Activated CD4-positive, CD25-positive, alpha-beta regulatory T cell treated with anti-CD3 and anti-CD28 coated beads, Interleukin-2, amount 50 U/mL, for 72 hours (primary cell): Measurements from ENCODE around the gene PALB2.

Experiments used
- DNase-seq: peaks from one replicate; pipeline ENCODE4 v3.0.0; 2021

The PALB2 gene

GRCh38 chr16:23640931-23641765, at the start of gene PALB2, which contains the start of gene DCTN5:
TSS of gene PALB2 (minus strand) at chr16:23641310. CDS start at chr16:23641157, 153 bp downstream.
TSS of gene DCTN5 (plus strand) at chr16:23641466. CDS start at chr16:23641543, 77 bp downstream.
- peak; percentile 84 for DNase-seq

DNA sequence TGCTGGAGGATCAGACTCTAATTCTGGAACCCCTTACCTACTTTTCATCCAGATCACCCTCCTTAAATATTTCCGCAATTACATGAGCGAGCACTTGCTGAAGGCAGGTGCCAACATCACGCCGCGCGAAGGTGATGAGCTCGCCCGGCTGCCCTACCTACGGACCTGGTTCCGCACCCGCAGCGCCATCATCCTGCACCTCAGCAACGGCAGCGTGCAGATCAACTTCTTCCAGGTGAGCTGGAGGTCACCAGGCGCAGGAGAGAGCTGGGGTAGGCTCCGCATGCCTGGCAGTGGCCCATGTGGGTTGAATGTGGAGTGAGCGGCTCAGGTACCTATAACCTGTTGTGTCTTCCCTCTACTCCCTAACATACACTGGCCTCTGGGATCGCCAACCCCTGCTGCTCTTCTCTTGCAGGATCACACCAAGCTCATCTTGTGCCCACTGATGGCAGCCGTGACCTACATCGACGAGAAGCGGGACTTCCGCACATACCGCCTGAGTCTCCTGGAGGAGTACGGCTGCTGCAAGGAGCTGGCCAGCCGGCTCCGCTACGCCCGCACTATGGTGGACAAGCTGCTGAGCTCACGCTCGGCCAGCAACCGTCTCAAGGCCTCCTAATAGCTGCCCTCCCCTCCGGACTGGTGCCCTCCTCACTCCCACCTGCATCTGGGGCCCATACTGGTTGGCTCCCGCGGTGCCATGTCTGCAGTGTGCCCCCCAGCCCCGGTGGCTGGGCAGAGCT, 48.5 kb upstream of the PALB2 start:
- DNase-seq = no peak

GRCh38 chr16:23687034-23687808, 46.1 kb upstream of the PALB2 start:
- no peak for DNase-seq

GRCh38 chr16:23683487-23683886, 42.4 kb upstream of the PALB2 start:
- no peak for DNase-seq

GRCh38 chr16:23682181-23682580, 41.1 kb upstream of the PALB2 start:
- no peak for DNase-seq

DNA sequence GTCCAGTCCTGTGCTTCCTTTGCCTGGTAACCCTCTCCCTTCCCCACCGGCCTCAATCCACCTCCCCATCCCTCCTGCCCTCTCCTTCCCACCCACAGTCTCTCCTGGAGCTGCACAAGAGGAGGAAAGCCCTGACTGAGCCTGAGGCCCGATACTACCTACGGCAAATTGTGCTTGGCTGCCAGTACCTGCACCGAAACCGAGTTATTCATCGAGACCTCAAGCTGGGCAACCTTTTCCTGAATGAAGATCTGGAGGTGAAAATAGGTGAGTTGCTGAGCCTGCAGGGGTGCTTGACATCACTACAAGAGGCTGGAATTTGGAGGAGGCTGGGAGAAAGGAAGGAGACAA, 38.9 kb upstream of the PALB2 start:
- DNase-seq = no peak

- no peak for DNase-seq
These were observed 38.3 kb upstream of the PALB2 start for GRCh38 chr16:23679274-23679985.

DNA sequence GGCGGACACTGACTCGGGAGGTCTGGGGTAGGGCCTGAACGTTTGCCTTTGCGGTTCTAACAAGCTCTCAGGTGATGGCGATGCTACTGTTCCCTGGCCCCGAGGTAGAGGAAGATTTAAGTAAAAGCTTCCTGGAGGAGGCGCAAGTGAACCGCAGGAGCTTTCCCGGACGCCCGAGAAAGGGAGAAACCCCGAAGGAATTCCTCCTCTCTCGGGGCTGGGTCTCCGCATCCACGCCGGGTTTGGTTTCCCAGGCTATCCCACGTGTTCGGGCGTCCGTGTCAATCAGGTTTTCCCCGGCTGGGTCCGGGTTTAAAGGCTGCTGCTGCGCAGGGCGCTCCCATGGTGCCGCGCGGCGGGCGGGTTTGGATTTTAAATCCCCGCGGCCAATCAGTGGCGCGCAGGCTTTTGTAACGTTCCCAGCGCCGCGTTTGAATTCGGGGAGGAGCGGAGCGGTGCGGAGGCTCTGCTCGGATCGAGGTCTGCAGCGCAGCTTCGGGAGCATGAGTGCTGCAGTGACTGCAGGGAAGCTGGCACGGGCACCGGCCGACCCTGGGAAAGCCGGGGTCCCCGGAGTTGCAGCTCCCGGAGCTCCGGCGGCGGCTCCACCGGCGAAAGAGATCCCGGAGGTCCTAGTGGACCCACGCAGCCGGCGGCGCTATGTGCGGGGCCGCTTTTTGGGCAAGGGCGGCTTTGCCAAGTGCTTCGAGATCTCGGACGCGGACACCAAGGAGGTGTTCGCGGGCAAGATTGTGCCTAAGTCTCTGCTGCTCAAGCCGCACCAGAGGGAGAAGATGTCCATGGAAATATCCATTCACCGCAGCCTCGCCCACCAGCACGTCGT, 37.5 kb upstream of the PALB2 start, which contains the start of gene PLK1:
Gene PLK1, plus strand, starts transcription at position 460 of the 844 bp plus-strand sequence. Its CDS starts 44 bp downstream, at position 504.
- peak; percentile 70 for DNase-seq

DNA sequence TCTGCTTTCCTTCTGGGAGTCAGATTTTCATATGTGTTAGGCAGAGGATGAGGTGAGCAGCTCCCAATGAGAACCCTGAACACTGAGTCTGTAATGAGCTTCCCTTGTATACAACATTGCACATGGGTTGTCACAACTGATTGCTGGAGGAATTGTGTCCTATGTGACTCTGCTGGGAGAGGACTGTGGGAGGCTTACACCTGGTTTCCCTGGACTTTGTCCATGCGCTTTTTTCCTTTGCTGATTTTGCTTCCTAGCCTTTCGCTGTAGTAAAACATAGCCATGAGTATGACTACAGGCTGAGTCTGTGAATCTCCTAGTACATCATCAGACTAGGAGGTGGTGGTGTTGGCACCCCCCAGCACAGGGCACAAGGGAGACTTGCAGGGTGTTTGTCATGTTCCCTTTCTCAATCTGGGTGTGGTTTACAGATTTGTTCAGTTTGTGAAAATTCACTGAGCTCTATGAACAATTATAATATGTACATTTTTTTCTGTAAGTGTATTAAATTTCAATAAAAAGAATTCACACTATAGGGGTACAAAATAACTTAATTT, 35.9 kb upstream of the PALB2 start:
- no peak for DNase-seq

DNA sequence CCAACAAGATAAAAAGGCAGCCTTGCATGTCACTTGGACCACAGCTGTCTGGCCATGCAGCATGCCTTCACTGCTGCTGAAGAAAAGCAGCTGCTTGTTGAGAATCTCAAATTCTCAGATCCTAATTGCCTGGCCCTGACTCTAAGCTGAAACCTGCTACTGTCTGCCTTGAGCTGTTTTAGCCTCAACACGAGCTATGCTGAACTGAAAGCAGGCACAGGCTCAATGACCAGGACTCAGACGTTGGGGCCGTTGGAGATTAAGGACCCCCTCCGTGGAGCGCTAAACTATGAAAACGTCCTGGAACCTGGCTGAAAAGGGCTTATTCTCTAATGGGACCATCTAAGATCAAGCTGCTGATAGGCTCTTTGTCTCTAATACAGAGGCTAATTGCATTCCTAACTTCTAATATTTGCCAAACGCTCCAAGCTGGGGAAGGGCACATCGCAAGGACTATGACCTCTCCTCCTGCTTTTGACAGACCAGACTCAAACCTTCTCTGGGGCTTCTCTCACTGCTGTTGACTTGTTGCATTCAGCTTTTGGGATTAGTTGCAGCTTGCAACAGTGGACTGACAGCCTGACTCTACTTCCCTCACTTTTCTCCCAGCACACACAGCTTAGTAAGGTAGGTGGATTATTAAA, 33.0 kb upstream of the PALB2 start:
- DNase-seq = no peak

GRCh38 chr16:23670137-23670776, 29.1 kb upstream of the PALB2 start:
- DNase-seq = peak; percentile 37

GRCh38 chr16:23668873-23669272, 27.8 kb upstream of the PALB2 start:
- DNase-seq = no peak

DNA sequence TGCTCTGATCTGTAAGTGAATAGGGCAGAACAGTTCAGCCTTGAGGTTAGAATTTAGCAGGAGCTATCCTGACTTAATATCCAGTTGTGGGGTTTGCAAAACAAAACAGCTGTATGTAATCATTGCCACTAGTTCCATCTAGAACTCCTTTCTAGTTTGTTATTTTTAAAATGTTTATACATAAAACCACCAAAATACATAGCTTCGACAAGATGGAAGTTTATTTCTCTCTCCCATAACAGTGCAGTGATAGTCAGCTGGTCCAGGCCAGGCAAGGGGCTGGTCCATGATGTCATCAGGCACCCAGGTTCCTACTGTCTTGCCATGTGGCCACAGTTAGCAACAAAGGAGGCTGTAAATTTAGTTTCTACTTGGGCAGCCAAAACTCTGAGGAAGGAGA, 27.1 kb upstream of the PALB2 start:
- DNase-seq = no peak

DNA sequence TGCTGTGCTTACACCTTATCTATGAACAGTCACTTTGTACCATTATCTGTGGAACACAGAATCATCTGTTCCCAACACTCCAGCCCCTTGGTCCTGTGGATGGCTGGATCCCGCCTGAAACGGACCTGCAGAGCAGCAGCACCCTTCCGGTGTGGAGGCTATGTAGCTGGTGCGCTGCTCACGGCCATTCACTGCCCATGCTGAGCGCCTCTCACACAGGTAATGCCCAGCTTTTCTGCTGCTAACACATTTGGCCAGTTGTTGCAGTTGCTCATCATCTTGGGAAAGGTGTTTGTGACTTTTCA, 26.2 kb upstream of the PALB2 start:
- DNase-seq = no peak

DNA sequence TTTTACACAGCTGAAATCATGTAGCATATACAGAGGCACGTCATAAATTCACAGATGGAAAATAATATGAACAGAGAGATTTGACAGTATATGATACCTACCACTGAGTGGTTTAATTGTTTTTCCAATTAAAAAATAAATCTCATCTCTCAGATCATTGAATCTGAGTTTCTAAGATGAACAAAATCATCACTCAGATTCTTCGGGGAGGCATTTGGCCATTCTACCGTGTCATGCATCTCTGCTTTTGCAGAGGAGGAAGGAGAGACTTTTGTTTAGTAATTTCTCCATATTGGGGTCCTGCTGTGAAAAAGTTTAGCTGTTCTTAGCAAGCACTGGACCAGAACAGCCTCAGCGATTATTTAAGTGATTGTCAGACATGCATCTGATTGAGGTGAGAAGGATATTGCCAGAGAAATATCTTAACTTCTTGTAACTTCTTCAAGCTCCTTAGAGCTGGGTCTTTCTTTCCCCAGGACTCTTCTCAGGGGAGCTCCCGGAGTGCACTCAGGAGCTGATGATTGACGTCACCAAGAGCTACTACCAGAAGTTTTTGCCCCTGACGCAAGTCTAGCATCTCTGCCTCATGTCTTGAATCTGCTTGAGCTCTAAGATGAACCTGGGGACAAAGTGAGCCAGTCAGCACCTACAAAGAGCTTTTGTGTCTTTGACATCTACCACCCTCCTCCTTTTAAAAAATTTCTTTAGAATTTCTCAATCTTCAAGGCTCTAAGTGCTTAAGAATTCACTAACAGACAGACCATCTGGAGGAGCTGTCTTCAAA, 25.7 kb upstream of the PALB2 start:
- DNase-seq = no peak

DNA sequence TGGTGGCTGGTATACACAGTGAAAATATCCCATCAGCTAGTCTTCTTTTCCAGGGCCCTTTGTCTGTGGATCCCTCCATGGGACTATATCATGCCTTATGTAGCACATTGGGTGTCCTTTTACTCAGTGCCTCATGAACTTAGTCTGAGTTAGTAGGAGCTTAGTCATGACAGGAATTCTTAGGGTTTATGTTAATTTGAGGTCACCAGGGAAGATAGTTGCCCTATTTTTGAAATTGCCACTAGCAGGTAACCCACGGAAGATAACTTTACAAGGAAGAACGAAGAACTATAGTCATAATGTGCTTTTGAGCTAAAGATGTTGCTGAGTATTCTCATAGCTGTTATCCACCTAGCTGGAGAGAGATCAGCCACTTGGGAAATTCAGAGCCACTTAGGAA, 22.8 kb upstream of the PALB2 start:
- no peak for DNase-seq

DNA sequence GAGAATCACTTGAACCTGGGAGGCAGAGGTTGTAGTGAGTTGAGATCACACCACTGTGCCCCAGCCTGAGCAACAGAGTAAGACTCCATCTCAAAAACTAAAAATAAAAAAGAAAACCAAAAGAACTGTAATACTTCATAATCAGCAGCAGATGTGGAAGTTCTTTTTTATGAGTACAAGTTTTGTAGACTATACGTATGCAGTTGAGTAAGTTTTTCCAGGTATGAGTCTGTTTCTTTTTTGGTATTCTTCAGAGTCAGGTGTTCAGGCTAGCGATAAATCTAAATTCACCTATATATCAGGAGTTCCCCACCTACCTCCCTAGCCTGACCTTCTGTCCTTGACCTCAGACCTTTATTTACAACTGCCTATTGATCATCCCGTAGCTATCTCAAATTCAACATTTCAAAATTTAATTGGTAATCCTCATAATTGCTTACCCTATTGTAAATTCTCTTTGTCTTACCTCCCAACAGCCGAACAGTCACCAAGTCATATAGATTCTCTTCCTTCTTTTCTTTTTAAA, 10.9 kb upstream of the PALB2 start:
- DNase-seq = no peak

DNA sequence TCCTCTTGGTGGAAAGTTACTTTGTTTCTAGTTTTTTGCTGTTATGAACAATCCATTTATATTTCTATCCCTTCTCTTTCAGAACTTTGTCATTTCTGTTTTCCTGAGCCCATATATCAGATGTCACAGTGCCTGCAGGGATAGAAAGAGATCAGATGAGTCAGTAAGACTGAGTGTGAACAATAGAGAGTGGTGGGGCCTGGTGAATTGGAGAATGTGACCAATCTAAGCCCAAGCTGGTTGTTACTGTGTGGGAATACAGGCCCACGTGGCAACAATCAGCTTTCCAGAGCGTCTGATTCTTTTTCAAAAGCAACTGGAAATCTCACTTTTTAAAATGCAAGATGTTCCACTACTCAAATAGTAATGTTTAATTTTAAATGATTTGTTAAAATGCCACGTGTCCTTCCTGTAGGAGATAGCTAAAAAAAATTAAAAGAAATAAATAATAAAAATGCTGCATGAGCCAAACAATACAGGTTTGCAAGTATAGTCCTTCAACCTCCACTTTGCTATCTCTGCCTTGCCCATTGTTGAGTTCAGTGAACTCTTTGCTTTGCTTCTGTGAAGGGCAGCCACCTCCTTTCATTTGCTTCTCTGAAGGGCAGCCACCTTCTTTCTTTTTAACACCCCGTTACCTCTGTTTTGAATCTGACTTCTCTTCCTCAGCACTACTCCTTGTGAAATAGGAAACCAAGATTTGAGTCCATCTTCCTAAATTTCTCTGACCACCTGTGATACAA, 9.7 kb upstream of the PALB2 start:
- no peak for DNase-seq
